ENCODE measurements around the gene RPS15. TPM values are rescaled to one million over a fixed set of nuclear protein-coding genes. Genes with fewer than 3 reads are reported as not detected.

Gene RPS15
- total RNA-seq, 1 donor from 2014 or later = 854 TPM

GRCh38 chr19:1424192-1424955 lies 13.8 kb upstream of the RPS15 start:
- no peak for DNase-seq
- H3K36me3 ChIP-seq = peaks cover 91% of the 10 kb centered on the region
- no peak overlapping the region for H3K27ac ChIP-seq

GRCh38 chr19:1425102-1425837 lies 12.9 kb upstream of the RPS15 start:
- Histone ChIP-seq H3K36me3 (peaks cover 96% of the 10 kb centered on the region), H3K27ac (no peak overlapping the region), H3K4me3 (no peak overlapping the region), H3K4me1 (no peaks in the 10 kb centered on the region), H3K9me3 (no peaks in the 10 kb centered on the region), H3K27me3 (ENCODE audit: low read depth) (no peaks in the 10 kb centered on the region)
- intact Hi-C loops (cut with DNase I) = no loop called here
- DNase-seq (no peak), ATAC-seq (no peak)
- TF ChIP-seq CTCF (IDR thresholded peaks at IDR 0.05) = no peak

More at GRCh38 chr19:1424192-1424955, 13.8 kb upstream of the RPS15 start:
- Histone ChIP-seq H3K4me1 (no peaks in the 10 kb centered on the region), H3K9me3 (no peaks in the 10 kb centered on the region), H3K27me3 (ENCODE audit: low read depth) (no peaks in the 10 kb centered on the region), H3K4me3 (no peak overlapping the region)
- no peak for ATAC-seq
- intact Hi-C loops (cut with DNase I) = no loop called here
- TF ChIP-seq CTCF (IDR thresholded peaks at IDR 0.05) = no peak

- no peaks in the 10 kb centered on the region for H3K9me3 ChIP-seq
- no peaks in the 10 kb centered on the region for H3K27me3 ChIP-seq (ENCODE audit: low read depth)
- H3K36me3 ChIP-seq = peaks cover 96% of the 10 kb centered on the region
- no peaks in the 10 kb centered on the region for H3K4me1 ChIP-seq
- no peak overlapping the region for H3K4me3 ChIP-seq
- ATAC-seq (no peak), DNase-seq (no peak)
- TF ChIP-seq CTCF (IDR thresholded peaks at IDR 0.05) = no peak
- H3K27ac ChIP-seq = no peak overlapping the region
- intact Hi-C loops (cut with DNase I) = no loop called here
Measured at GRCh38 chr19:1425902-1426301, 12.3 kb upstream of the RPS15 start.

- Histone ChIP-seq H3K9me3 (no peaks in the 10 kb centered on the region), H3K4me3 (no peak overlapping the region), H3K4me1 (no peaks in the 10 kb centered on the region), H3K36me3 (peaks cover 96% of the 10 kb centered on the region), H3K27ac (no peak overlapping the region), H3K27me3 (ENCODE audit: low read depth) (no peaks in the 10 kb centered on the region)
- no peak for TF ChIP-seq CTCF (IDR thresholded peaks at IDR 0.05)
- DNase-seq (no peak), ATAC-seq (no peak)
- intact Hi-C loops (cut with DNase I) = no loop called here
Measured at GRCh38 chr19:1426736-1427135, 11.5 kb upstream of the RPS15 start.

GRCh38 chr19:1427221-1427920 lies 10.8 kb upstream of the RPS15 start:
- Histone ChIP-seq H3K4me1 (no peaks in the 10 kb centered on the region), H3K27ac (no peak overlapping the region), H3K9me3 (no peaks in the 10 kb centered on the region), H3K36me3 (peaks cover 96% of the 10 kb centered on the region), H3K27me3 (ENCODE audit: low read depth) (no peaks in the 10 kb centered on the region), H3K4me3 (no peak overlapping the region)
- DNase-seq (no peak), ATAC-seq (no peak)
- TF ChIP-seq CTCF (IDR thresholded peaks at IDR 0.05) = no peak
- intact Hi-C loops (cut with DNase I) = no loop called here

All from lower lobe of right lung (tissue), 2 donors.